Activated naive CD8-positive, alpha-beta T cell treated with anti-CD3 and anti-CD28 coated beads, Interleukin-2, amount 50 U/mL, for 16 hours (primary cell): ENCODE results near the gene NAV2.
"Not testable (repeated sequence)": the region's sequence is repeated elsewhere in the genome, so short reads cannot be mapped to it uniquely, and the experiment has no call there.

Experiments
- DNase-seq: peaks from one replicate; pipeline ENCODE4 v3.0.0-alpha.2; 2020; ENCODE audit warnings: low read depth, low spot score

NAV2 gene

GRCh38 chr11:20080032-20080685 is 367.5 kb downstream of the NAV2 start:
- no peak for DNase-seq

- no peak for DNase-seq
These were observed 368.7 kb downstream of the NAV2 start for GRCh38 chr11:20081336-20081735.

GRCh38 chr11:20083877-20084276 is 371.2 kb downstream of the NAV2 start:
- not testable (repeated sequence) for DNase-seq

GRCh38 chr11:20084921-20085814 is 372.5 kb downstream of the NAV2 start:
- DNase-seq = no peak

- no peak for DNase-seq
These were observed 373.3 kb downstream of the NAV2 start for GRCh38 chr11:20085918-20086317.

- DNase-seq = no peak
These were observed 374.5 kb downstream of the NAV2 start for GRCh38 chr11:20087118-20087521.

GRCh38 chr11:20088397-20089225 is 376.0 kb downstream of the NAV2 start:
- DNase-seq = no peak

- no peak for DNase-seq
These were observed 376.7 kb downstream of the NAV2 start for GRCh38 chr11:20089367-20089766.

GRCh38 chr11:20089796-20090653 is 377.4 kb downstream of the NAV2 start:
- no peak for DNase-seq

- no peak for DNase-seq
These were observed 378.2 kb downstream of the NAV2 start for GRCh38 chr11:20090654-20091374.

GRCh38 chr11:20093775-20094174 is 381.1 kb downstream of the NAV2 start:
- no peak for DNase-seq

GRCh38 chr11:20095189-20095588 is 382.6 kb downstream of the NAV2 start:
- DNase-seq = no peak

GRCh38 chr11:20097319-20098221 is 384.9 kb downstream of the NAV2 start:
- DNase-seq = no peak

GRCh38 chr11:20099527-20099926 is 386.9 kb downstream of the NAV2 start:
- no peak for DNase-seq

- no peak for DNase-seq
These were observed 389.8 kb downstream of the NAV2 start for GRCh38 chr11:20102397-20102796.

GRCh38 chr11:20103281-20103680 is 390.6 kb downstream of the NAV2 start:
- no peak for DNase-seq

- no peak for DNase-seq
These were observed 392.8 kb downstream of the NAV2 start for GRCh38 chr11:20105427-20105826.

- no peak for DNase-seq
These were observed 397.3 kb downstream of the NAV2 start for GRCh38 chr11:20109731-20110445.
